Fibroblast of skin of scalp (primary cell): ENCODE data around the gene GPR45. TPM values are rescaled to one million over a fixed set of nuclear protein-coding genes. Genes with fewer than 3 reads are reported as not detected.
"Not testable (repeated sequence)": the region's sequence is repeated elsewhere in the genome, so short reads cannot be mapped to it uniquely, and the experiment has no call there.

Source experiments
- DNase-seq: peaks from one replicate; pipeline ENCODE4 v3.0.0-alpha.2; 2013
- polyA plus RNA-seq, 2 experiments: library from polyadenylated mRNA; unstranded; fragments of 120-200 nt; gene quantifications; one replicate each; pipeline ENCODE4 v1.2.1, GENCODE V29; 2013; ENCODE audit not compliant: insufficient read length in 2 of 2

GPR45 gene, protein sequence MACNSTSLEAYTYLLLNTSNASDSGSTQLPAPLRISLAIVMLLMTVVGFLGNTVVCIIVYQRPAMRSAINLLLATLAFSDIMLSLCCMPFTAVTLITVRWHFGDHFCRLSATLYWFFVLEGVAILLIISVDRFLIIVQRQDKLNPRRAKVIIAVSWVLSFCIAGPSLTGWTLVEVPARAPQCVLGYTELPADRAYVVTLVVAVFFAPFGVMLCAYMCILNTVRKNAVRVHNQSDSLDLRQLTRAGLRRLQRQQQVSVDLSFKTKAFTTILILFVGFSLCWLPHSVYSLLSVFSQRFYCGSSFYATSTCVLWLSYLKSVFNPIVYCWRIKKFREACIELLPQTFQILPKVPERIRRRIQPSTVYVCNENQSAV
- polyA plus RNA-seq (2013, experiment 1 of 2; ENCODE audit: insufficient read length) = not detected
- polyA plus RNA-seq (2013, experiment 2 of 2; ENCODE audit: insufficient read length) = not detected

DNA sequence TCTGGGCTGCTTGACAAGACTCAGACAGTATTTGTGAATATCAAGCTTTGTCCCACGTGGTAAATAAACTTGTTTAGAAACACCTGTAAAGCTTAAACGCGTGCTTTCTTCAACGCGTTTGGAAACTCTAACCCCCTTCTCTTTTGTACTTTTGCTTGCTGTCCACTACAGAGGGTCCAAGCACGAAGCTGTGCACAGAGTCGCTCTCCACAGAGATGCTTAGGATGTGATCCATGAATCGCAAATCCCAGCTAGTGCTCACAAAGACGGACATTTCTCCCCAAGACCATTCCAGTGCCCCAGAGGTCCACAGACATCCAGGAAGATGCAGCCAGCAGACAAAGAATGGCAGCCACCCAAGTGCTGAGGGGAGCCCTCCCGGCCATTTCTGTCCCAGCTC lies at the start of gene GPR45:
TSS of gene GPR45 (plus strand) at position 301 of the 400 bp plus-strand sequence. CDS start 116 bp downstream, outside the sequence.
- DNase-seq = no peak

DNA sequence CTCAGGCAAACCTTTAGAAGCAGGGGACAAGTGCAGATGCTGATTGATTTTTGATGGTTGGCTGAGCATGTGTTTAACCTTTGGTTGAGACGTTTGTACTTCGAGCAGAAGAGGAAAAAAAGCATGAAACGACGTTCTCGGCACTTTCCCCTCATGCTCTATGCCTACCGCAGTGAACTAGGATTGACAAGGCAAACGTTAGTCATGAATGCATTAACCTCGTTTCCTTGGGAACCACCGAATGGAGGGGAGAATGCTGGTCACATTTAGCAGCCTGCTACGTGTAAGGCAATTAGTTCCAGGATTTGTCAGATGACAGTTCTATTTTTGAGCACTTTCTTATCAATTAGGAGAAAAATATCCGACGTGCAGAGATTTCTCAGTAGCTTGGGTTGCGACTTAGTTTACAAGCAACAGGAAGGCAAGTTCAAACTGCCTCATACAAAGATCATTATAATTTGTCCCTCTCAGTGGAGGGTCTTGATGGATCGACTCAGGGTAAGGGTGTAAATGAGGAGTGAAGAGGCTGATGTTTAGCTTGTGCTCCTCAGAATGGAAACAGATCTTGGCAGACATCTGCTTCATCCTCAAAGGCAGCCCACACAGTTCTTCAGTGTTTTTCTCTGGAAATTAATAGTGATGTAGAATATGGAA lies 47.4 kb upstream of the GPR45 start:
- no peak for DNase-seq

DNA sequence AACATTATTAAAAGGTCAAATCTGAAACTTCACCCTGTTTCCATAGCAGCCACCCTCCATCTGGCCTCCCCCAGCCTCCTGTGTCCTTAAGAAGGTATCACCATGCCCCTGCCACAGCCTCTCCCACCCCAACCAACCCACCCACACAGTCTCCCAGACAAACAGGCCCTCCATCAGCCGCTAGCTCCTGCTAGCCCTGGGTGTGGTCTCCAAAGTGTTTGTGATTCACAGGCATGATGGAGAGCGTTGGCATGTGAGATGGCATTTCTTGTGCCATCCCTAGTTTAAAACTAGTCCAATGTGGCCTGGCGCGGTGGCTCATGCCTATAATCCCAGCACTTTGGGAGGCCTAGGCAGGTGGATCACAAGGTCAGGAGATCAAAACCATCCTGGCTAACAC lies 44.9 kb upstream of the GPR45 start:
- DNase-seq = no peak

DNA sequence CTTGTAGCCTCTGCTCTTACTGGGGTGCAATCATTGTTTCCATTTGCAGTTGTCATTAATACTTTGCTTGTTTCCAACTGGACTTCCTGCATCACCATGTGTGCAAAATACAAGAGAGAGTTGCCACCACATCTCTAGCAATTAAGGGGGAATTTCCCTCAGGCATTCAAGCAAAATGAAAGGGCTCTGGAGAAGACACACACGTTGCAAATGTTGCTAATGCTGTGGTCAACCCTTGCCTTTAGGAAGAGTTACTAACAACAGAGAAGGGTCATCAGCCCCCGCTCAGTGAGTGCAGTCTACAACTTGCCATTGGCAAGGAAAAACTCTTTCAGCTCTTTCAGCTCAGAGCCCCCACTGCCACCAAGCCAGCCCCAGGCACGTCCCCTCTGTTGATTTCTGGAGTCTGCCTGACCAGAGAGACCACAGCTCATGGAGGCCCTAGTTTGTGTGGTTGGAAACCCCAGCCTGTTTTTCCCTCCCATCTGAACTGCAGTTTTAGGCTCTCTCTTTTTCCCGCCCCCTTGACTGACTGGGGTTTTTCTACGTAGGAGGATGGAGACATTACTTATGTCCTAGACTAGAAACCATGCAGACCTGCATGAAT lies 25.9 kb upstream of the GPR45 start:
- no peak for DNase-seq

DNA sequence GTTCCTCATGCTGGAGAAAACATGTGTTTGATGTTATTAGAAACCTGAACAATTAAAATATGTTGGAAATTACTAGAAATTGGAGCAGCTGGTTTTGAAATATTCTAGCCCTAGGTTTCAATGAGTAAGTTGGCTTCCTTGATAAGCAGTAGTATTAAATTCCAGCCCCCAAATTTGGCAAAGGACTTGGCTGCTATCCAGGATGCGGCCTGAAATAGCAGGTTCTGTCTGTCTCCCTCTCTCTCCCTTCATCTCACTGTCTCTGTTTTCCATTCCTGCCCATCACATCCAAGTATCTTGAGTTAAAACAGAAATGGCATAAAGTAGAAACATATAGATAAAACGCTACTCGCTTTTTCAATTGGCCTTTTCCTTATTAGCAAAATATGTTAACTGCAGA lies 20.9 kb upstream of the GPR45 start:
- DNase-seq = no peak

DNA sequence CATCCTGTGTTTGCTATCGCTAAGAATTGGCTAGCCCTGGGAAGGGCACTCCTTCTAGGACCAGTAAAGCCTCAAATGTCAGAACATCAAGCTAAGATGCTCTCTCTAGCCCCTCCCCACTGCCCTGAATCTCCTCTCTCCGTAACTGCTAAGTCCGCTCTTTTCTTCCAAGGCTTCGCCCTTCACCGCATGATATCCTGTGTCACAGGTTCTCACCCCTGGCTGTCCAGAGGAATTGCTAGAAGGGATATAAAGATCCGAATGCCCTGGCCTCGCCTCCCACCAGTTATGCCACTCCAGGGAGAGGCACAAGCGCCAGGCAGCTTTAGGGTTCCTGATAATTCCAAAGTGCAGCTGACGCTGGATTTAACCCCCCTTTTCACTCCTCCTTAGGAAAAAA lies 17.1 kb upstream of the GPR45 start:
- DNase-seq = no peak

DNA sequence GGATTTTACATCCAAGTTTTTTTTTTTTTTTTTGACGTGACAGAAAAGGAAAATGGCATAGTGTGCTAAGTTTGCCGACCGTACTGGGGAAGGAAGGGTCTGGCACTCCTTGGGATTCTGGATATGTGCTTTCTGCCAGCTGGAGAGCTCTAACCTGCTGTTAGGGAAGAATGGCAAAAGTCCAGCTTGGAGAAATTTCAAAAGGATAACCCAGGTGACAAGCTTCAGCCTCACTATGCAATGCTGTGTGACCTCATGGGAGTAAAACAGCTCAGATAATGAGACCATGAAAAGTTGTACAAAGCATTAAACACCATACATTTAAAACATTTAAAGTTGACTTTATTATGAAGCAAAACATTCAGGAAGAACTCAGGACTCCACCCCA lies 10.3 kb upstream of the GPR45 start:
- DNase-seq = no peak

DNA sequence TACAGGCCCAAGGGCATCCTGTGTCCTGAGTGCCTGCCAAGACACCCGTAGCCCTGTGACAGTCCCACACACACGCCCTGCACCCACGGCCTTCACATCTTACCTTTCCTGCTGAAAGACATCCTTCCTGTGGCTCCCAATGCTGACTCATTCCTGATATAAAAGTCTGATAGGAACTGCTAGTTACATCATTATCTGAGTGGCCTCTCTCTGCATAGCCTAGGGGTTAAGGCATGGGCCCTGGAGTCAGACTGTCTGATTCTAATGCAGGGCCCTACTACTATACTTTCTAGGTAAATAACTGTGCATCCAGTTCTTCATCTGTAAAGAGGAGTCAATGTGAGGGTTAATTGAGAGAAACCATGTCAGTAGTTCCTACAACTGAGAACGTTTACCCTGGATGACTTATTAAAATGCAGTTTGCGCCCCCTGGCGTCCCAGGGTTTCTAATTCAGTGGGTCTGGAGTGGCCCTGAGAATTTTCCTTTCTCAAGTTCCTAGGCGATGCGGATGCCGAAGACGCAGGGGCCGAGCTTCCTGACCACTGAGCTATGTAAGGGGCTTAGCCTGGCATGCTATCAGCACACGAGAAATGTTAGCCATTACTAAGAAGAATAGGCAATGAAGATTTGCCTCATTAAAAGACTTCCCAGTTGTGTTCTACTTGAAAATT lies 6.0 kb upstream of the GPR45 start:
- DNase-seq = peak; percentile 82

DNA sequence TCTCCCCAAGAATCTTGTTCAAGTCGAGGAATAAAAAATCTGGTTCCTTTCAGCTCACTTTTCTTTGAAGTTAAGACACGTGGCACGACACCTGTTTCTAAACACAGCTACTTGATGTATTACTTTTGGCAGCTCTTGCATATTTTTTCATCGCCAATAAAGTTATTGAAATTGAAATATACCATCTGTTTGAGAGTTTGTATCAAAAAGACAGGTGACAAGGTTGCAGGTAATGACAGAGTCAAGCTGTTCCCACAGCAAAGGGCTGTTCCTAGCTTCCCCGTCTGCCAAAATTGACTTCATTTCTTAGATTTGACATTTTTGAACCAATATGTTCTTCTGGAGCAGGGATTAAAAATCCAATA lies 5.5 kb upstream of the GPR45 start:
- DNase-seq = no peak

DNA sequence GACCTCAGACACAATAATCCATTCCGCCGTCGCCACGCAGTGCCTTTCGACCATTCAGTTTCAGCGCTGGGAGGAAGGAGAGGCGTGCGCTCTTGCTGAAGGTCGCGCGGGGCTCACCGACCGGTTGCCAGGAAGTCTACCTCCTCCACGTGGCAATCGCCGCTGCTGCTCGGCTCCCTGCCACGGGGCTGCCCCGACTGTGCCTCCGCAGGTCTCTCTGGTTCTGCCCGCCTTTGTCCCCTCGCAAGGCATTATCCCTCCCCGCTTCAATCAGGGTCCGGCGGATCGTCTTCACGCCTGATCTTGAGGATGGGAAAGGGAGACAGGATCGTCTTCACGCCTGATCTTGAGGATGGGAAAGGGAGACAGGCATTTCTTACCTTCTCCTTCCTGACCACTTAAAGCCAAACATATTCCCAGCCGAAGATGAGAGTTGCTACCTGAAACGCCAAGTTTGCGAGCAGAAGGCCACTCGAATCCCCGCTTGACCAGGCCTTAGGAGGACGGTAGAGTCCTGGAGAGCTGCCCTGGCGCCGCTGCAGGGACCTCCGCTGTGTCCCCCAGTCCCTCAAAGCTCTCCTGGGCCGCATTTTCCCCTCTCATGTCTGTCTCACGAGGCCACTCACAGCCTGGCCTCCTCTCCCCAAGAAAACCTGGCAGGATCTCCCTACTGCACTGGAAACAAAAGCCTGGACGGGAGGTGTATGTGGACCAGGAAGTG lies 4.3 kb upstream of the GPR45 start:
- DNase-seq = no peak

DNA sequence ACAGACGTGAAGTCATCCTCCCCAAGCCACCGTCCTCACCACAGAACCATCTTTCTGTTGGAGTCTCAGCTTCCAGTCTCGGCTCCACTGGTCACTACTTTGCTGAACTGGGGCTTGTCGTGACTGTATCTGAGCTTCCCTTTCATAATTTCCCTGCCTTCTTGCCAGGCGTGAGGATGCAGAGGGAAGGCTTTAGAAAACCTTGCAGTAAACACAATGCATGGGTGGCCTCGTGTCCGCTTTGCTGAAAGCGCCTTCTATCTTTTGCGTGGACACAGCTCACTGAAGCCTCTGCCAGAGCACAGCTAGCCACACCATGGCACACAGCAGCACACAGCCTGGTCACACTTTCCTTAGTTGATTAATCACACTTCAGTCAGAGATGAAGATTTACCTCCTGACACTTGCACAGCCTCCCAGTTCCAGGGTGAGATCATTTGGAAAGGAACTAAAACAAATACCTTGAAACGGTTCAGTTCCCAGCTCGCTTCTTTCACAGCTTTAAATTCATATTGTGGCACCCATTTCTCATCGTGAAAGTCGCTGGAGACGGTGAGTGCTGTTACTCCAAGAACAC lies 2.8 kb upstream of the GPR45 start:
- DNase-seq = no peak

DNA sequence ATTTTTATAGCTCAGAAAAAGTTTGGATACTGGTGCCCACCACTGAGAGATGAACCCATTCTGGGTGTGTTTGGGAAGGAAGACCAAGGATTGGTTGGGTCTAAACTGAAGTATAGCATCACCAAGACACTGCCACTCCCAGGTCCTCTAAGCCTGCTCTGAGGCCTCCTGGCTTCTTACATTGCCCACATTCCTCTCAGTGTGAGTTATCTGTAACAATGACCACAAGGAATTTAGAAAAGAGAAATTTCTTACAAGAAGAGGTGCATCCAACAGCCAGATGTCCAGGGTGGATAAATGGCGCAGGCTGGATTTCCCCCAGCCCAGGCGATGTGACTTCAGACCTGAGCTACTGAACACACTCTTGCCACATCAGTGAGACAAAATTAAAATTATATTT lies 1.6 kb upstream of the GPR45 start:
- peak; percentile 91 for DNase-seq

DNA sequence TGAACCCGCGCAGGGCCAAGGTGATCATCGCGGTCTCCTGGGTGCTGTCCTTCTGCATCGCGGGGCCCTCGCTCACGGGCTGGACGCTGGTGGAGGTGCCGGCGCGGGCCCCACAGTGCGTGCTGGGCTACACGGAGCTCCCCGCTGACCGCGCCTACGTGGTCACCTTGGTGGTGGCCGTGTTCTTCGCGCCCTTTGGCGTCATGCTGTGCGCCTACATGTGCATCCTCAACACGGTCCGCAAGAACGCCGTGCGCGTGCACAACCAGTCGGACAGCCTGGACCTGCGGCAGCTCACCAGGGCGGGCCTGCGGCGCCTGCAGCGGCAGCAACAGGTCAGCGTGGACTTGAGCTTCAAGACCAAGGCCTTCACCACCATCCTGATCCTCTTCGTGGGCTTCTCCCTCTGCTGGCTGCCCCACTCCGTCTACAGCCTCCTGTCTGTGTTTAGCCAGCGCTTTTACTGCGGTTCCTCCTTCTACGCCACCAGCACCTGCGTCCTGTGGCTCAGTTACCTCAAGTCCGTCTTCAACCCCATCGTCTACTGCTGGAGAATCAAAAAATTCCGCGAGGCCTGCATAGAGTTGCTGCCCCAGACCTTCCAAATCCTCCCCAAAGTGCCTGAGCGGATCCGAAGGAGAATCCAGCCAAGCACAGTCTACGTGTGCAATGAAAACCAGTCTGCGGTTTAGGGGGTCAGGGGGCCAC lies 897 bp downstream of the GPR45 start:
- no peak for DNase-seq

DNA sequence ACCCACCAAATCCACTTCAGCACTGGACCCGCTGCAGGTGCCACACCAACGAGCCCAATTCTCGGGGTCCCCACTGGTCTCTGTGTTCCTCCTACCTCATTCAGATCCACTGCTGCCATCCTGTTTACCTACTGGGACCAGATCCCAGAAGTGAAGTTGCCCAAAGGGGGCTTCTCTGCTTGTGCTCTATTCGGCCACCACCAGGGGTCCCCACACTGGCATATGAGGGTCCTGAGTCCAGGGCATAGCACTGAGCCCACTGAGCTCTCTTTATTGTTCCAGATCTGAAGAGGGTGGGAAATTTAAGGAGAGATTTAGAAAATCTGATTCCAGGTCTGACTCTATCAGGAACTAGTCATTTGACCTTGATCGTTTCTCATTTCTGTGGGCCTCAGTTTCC lies 2.4 kb downstream of the GPR45 start:
- no peak for DNase-seq

DNA sequence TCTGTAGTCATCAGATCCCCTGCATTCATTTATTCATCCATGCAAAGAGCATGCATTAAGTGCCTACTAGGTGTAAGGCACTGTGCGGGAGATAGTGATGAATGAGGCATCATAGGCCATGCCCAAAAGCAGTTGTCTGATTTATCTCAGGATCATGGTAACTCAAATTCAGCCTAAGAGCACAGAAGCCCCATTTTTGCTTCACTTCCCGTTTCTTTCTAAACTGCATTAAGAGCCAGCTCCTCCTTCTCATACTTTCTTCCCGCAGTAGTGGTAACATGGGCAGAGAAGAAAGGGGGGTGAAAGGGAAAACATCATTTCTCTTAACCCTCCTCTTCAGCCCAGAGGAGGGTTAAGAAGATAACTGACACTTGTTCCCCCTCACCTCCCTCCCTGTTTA lies 2.9 kb downstream of the GPR45 start:
- DNase-seq = no peak

DNA sequence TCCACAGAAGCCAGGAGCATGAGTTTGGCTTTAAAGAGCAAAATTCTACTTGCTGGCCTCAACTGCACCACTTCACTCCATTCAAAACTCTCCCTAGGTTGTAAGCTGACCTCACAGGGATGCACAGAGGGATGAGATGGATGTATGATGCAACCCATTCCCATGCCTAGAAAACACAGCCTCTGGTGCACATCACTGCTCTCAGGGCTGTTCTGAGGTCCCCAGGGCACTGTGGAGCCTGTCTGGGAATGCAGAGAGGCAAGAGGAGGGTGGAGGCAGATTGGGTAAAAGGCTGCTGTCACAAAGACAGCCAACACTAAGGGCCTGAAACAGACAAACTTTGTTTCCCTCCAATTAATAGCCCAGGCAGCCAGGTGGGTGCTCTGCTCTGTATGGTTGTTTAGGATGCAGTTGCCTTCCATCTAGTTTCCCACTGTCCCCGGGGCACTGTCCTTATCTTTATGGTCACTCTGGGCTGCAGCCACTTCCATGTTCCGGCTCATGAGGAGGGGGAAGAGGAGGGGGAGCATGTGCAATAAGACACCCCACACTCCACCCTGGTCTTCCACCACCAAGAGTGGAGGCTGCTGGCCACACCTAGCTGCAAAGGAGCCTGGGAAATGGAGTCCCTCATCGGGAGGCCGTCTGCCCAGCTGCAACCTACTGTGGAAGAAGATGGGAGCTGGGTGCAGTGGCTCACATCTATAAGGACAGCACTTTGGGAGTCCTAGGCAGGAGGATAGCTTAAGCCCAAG lies 7.0 kb downstream of the GPR45 start:
- DNase-seq = peak; percentile 83

DNA sequence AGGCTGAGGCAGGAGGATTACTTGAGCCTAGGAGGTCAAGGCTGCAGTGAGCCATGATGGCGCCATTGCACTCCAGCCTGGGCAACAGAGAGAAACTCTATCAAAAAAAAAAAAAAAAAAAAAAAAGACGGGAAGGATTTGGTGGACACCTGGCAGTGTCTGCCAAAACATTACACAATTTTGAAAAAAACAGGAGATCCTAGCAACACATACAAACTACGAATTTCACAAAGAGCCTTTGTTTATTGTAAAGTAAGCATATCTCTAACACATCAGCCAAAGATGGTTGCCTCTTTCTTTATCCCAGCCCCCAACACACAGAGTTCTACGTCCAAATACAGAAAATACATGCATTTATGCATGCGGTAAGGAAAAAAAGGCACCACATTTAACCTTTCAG lies 7.6 kb downstream of the GPR45 start:
- no peak for DNase-seq

DNA sequence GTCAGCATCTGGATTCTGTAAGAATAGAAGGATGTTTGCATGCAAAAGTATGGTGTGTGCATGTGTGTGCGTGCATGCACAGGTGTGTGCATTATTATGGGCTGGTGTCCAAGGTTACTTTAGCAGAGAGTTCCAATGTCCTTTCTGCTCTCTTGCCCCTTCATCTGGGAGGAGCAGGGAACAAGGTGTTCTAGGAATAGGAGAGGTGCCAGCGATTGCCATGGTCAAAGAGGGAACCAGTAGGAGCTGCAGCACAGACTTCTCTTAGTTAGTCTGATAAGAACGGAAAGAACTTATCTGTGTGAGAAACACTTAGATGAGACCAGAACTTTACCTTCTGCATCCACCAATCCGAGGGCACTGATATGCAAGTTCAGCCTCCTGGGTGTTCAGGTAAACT lies 8.3 kb downstream of the GPR45 start:
- DNase-seq = no peak

DNA sequence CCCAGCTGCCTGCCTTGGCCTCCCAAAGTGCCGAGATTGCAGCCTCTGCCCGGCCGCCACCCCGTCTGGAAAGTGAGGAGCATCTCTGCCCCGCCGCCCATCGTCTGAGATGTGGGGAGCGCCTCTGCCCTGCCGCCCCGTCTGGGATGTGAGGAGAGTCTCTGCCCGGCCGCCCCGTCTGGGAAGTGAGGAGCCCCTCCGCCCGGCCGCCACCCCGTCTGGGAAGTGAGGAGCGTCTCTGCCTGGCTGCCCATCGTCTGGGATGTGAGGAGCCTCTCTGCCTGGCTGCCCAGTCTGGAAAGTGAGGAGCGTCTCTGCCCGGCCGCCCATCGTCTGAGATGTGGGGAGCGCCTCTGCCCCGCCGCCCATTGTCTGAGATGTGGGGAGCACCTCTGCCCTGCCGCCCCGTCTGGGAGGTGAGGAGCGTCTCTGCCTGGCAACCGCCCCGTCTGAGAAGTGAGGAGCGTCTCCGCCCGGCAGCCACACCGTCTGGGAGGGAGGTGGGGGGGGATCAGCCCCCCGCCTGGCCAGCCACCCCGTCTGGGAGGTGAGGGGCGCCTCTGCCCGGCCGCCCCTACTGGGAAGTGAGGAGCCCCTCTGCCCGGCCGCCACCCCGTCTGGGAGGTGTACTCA lies 9.6 kb downstream of the GPR45 start:
- not testable (repeated sequence) for DNase-seq

DNA sequence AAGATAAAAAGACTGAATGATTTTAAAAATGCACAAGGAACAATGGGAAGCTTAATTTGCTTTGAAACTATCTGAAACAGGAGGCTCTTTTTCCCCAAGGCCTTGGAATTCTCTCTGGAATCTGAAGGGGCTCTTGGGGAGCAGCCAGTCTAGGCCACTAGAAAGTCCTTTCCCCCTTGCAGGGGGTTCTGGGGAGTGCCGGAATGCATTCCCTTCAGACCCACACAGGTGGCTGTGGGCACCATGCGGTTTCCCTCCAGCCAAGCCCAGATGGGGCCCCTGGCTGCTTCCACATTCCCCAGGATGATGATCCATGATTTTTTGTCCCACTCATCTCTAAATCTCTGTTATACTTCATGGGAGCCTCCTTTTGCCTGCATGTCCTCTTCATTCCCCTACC lies 10.7 kb downstream of the GPR45 start:
- DNase-seq = peak; percentile 65
